Immature natural killer cell (primary cell): ENCODE data around the gene BRMS1L. TPM values are rescaled to one million over a fixed set of nuclear protein-coding genes. Genes with fewer than 3 reads are reported as not detected.
"Not testable (repeated sequence)": the region's sequence is repeated elsewhere in the genome, so short reads cannot be mapped to it uniquely, and the experiment has no call there.

Source experiments
- DNase-seq, 3 donors: peaks; one replicate each; pipeline ENCODE4 v3.0.0; 2022; ENCODE audit warnings: mixed read lengths in 1 of 3
- H3K27ac Mint-ChIP-seq, 6 donors: one replicate each; pipeline ENCODE4 v1.8.0; 2020; ENCODE audit warnings: mixed read lengths in 6 of 6, mild to moderate bottlenecking in 5 of 6, inconsistent platforms in 4 of 6, moderate library complexity in 3 of 6
- H3K27me3 Mint-ChIP-seq, 3 donors: one replicate each; pipeline ENCODE4 v1.8.0; 2020 to 2021; ENCODE audit warnings: low read depth in 3 of 3, mild to moderate bottlenecking in 3 of 3, mixed read lengths in 3 of 3, moderate library complexity in 3 of 3, inconsistent platforms in 1 of 3
- H3K36me3 Mint-ChIP-seq, 3 donors: one replicate each; pipeline ENCODE4 v1.8.0; 2020; ENCODE audit warnings: mixed read lengths in 3 of 3, inconsistent platforms in 2 of 3, mild to moderate bottlenecking in 2 of 3
- H3K4me1 Mint-ChIP-seq, 2 donors: one replicate each; pipeline ENCODE4 v1.8.0; 2020; ENCODE audit warnings: inconsistent platforms in 2 of 2, mild to moderate bottlenecking in 2 of 2, mixed read lengths in 2 of 2, moderate library complexity in 1 of 2
- H3K4me3 Mint-ChIP-seq, 5 donors: one replicate each; pipeline ENCODE4 v1.8.0; 2020; ENCODE audit warnings: mild to moderate bottlenecking in 5 of 5, mixed read lengths in 5 of 5, inconsistent platforms in 3 of 5, moderate library complexity in 3 of 5
- H3K9me3 Mint-ChIP-seq, 6 donors: one replicate each; pipeline ENCODE4 v1.8.0; 2020; ENCODE audit warnings: mild to moderate bottlenecking in 6 of 6, mixed read lengths in 6 of 6, inconsistent platforms in 4 of 6, moderate library complexity in 3 of 6
- polyA plus RNA-seq, 3 donors: library from polyadenylated mRNA; unstranded; fragments of 300-500 nt; fragmentation: Illumina TruSeq; gene quantifications; one replicate each; pipeline ENCODE4 v1.2.3, GENCODE V29; 2021

The BRMS1L gene
- polyA plus RNA-seq, 3 donors from 2014 or later = 1.4 to 2.7 (median 1.9) TPM

DNA sequence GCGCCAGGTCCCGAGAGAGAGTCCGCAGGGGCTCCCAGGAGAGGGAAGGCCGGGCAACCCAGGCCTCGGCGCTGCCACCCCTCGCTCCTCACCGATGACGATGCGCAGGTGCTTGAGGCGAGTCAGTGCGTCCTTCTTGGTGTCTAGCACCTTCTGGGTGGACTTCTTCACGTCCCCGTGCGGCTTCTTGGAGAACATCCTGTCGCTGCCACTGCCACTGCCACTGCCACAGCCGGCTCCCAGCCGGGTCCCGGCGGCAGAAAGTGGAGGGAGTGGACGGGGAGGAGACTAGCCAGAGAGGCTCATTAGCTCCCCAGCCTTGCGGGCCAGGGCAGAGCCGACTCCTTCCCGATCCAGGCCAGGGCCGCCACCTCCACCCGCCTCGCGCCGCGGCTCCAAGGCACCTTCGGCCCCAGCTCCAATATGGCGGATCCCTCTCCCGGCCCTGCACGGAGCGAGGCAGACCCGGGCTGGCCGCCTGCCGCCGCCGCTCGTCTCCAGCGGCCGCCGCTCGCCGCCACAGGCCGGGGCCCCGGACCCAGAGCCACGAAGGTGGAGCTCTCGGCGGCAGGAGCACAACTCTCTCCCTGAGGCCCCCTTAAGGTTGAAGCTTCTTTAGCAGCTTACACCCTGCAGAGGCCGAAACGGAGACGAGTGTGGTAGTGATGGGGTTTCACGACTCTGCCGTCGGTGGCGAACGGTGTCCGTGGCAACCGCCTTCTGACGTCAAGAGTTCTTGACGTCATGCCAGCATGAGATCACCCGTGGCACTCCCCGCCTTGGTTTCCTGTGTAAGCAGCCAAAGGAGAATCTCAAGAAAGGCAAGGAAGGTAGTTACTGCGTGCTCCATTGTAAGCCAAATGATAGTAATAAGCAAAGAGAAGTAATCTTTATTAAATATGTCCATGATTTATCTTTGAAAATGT, 17.2 kb upstream of the BRMS1L start, which contains the start of gene RALGAPA1:
Gene RALGAPA1 (minus strand): TSS at position 658 of the 926 bp plus-strand sequence. CDS start 460 bp downstream, at position 198.
- not testable (repeated sequence) for H3K9me3 Mint-ChIP-seq, H3K36me3 Mint-ChIP-seq
- peaks cover 10 to 23% (median 20%) of the 10 kb centered on the region in 3 donors for H3K27me3 Mint-ChIP-seq
- peak within 1 kb of the TSS; percentile 96 to 99 (median 96) for H3K4me3 Mint-ChIP-seq
- peak; percentile 97 for DNase-seq
- H3K27ac Mint-ChIP-seq = peak within 1 kb of the TSS; percentile 94 to 100 (median 98)
- H3K4me1 Mint-ChIP-seq = peaks cover 29 to 40% of the 10 kb centered on the region in 2 donors

DNA sequence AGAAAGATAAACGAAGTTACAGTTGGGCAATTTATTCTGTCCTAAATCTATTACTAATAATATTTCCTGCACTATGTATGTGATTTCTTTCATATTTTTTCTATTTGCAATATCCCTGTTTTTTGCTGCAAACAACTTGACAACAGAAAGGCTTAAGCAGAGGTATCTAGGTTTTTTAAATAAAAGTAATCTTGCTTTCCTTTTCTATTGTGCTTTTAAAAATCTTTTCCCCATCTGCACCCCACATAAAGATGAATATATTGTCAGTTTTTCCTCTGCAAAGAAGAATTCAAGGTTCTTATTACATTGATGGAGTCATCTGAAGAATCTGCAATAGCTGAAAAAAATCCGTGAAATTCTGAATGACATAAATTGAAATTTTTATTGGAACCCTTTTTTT, 16.5 kb upstream of the BRMS1L start:
- peak overlapping the region; percentile 74 to 99 (median 96) for H3K4me3 Mint-ChIP-seq
- H3K36me3 Mint-ChIP-seq = peaks cover 0 to 3% (median 0%) of the 10 kb centered on the region in 3 donors
- DNase-seq = no peak
- H3K27me3 Mint-ChIP-seq = peaks cover 10 to 23% (median 20%) of the 10 kb centered on the region in 3 donors
- peak overlapping the region; percentile 93 to 98 (median 96) for H3K27ac Mint-ChIP-seq
- H3K9me3 Mint-ChIP-seq = no peaks in the 10 kb centered on the region
- H3K4me1 Mint-ChIP-seq = peaks cover 29 to 40% of the 10 kb centered on the region in 2 donors

DNA sequence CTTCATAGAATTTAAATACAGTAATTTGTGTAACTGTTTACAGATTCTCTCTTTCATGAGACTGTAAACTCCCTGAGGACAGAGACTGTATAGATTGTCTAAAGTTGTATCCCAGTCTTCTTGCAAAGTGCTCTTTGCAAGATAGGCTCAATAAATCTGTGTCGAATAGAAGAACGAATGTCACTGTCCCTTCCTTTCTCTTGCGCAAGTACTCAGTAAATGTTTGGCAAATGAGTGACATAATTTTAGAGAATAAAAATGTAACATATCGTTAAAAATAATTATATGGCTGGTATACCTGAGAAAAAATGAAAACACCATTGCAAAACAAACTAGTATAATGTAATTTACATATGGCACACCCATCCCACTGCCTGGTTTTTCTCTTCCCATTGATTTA, 15.2 kb upstream of the BRMS1L start:
- H3K9me3 Mint-ChIP-seq = no peaks in the 10 kb centered on the region
- peaks cover 10 to 23% (median 20%) of the 10 kb centered on the region in 3 donors for H3K27me3 Mint-ChIP-seq
- peaks cover 28 to 40% of the 10 kb centered on the region in 2 donors for H3K4me1 Mint-ChIP-seq
- peak overlapping the region in 1 of 5 donors; percentile 11 for H3K4me3 Mint-ChIP-seq
- H3K36me3 Mint-ChIP-seq = no peaks in the 10 kb centered on the region
- no peak for DNase-seq
- peak overlapping the region in 5 of 6 donors; percentile 73 to 96 (median 92) for H3K27ac Mint-ChIP-seq

DNA sequence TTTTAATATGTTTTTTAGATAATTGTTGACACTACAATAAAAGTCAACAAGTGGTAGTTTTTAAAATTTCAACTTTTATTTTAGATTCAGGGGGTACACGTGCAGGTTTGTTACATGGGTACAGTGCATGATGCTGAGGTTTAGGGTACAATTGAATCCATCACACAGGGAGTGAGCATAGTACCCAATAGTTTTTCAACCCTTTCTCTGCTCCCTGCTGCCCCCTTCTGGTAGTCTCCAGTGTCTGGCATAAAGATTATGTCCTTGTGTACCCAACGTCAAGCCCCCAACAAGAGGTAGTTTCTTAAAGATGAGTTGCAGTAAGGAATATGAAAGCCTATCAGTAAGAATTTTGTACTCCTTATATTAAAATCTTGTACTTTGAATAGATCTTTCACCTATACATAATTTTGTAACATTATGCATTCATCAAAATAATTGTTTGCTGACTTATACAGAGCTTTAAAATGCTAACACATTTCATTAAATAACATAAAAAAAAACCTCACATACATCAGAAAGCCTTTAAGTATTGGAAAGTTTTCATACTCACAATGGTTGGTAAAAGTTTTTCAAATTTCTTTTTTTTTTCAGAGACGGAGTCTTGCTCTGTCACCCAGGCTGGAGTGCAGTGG, 11.7 kb upstream of the BRMS1L start:
- Mint-ChIP-seq H3K4me1 (peaks cover 4 to 7% of the 10 kb centered on the region in 2 donors), H3K27ac (peak overlapping the region in 4 of 6 donors; percentile 41 to 78 (median 70))

DNA sequence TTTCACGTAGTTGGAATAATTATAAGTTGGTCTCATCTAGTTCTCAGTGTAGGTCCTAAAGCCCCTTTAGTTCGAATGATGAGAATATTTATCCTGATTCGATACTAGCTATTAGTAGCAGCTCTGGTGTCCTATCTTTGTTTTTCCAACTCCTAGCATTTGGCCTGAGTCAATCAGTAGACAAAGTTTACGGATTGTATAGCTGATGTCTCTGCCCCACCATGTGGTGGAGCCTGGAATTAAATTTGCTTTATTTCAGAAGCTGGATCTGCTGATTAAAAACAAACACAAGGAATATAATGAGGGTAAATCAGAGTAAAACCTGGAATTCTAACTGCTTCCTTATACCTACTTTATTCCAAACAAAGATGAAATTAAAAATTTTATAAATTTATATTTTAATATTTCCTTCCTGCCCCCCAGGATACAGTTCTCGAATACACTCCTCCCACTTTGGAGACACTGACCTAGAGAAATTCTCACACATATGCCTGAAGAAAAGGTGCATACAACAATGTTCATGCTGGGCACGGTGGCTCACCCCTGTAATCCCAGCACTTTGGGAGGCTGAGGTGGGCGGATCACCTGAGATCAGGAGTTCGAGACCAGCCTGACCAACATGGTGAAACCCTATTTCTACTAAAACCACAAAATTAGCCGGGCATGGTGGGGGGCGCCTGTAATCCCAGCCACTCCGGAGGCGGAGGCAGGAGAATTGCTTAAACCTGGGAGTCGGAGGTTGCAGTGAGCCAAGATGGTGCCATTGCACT, 7.6 kb upstream of the BRMS1L start:
- peak; percentile 19 to 26 (median 22) for DNase-seq
- Mint-ChIP-seq H3K9me3 (no peaks in the 10 kb centered on the region), H3K36me3 (no peaks in the 10 kb centered on the region)

More for the DNA sequence above, 11.7 kb upstream of the BRMS1L start:
- peak; percentile 71 to 76 (median 72) for DNase-seq
- Mint-ChIP-seq H3K4me3 (no peak overlapping the region), H3K27me3 (peaks cover 2 to 5% (median 2%) of the 10 kb centered on the region in 3 donors), H3K36me3 (no peaks in the 10 kb centered on the region), H3K9me3 (no peaks in the 10 kb centered on the region)

DNA sequence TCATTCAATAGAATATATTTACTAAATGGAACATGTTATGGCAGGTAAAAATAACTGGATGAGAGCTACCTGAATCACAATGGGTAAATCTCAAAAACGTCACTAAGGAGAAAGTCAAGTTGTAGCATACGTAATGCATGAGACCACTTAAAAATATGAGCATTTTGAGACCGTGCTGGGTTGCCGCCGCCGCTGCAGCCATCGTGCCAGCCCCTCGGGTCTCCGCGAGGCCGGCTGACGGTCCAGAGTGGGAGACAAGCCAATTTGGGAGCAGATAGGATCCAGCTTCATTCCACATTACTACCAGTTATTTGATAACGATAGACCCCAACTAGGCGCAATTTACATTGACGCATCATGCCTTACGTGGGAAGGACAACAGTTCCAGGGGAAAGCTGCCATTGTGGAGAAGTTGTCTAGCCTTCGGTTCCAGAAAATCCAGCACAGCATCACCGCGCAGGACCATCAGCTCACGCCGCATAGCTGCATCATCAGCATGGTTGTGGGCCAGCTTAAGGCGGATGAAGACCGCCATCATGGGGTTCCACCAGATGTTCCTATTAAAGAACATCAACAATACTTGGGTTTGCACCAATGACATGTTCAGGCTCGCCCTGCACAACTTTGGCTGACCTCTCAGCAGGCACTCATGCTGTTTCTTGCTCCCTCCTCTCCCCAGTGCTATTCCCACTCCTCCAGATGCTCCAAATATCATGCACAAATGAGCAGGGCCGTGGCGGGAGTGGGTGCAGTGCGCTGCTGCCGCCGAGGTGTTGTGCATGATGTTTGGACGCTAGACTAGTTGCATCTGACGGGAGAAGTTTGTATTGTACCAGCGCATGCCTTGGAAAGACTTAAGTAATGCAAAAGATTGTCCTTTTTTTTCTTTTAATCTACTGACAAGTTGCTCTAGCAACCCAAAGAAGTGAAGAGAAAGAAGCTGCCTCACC, 6.3 kb upstream of the BRMS1L start:
- no peaks in the 10 kb centered on the region for H3K4me1 Mint-ChIP-seq
- H3K4me3 Mint-ChIP-seq = no peak overlapping the region
- H3K27me3 Mint-ChIP-seq = peaks cover 0 to 2% (median 2%) of the 10 kb centered on the region in 3 donors
- H3K36me3 Mint-ChIP-seq = no peaks in the 10 kb centered on the region
- DNase-seq = no peak
- H3K27ac Mint-ChIP-seq = no peak overlapping the region
- H3K9me3 Mint-ChIP-seq = no peaks in the 10 kb centered on the region

More for the DNA sequence above, 7.6 kb upstream of the BRMS1L start:
- Mint-ChIP-seq H3K4me1 (no peaks in the 10 kb centered on the region), H3K27ac (peak overlapping the region in 2 of 6 donors; percentile 49 to 62), H3K4me3 (no peak overlapping the region), H3K27me3 (peaks cover 2 to 3% (median 2%) of the 10 kb centered on the region in 3 donors)

DNA sequence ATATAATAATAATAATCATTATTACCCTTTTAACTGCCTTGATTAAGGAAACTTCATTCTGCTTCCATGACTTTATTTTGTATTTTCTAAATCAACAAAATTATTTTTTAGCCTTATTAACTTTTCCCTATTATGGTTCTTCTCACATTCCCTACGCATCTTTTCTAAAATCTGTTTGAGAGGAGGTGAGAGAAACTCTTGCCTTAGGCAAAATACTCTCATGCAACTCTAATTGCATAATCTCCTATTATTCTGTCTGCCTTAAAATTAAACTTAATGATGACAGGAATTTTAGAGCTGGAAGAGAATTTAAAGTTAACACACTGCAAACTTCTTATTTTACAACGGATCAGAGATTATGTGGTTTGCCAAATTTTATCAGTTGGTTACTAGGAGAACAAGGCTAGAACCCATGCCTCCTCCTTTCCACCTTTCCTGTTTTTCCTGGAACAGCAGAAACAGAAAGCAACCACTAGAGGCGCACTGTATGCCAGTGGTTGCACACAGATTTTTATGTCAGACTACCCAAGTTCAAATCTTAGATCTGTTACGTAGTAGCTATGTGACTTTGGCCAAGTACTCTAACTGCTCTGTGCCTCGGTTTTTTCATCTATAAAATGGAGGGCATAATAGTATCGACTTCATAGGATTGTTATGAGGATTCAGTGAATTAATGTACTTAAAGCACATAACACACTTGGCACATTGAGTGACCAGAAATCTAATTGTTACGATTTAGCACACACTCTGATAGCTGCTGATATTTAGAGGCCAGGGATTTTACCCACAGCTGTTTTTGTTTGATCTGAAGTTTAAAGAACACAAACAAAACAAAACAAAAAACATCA, 4.3 kb upstream of the BRMS1L start:
- Mint-ChIP-seq H3K27ac (peak overlapping the region in 2 of 6 donors; percentile 17 to 57), H3K36me3 (no peaks in the 10 kb centered on the region), H3K4me1 (peaks cover 8 to 12% of the 10 kb centered on the region in 2 donors), H3K27me3 (peaks cover 3 to 7% (median 4%) of the 10 kb centered on the region in 3 donors), H3K9me3 (no peaks in the 10 kb centered on the region), H3K4me3 (no peak overlapping the region)
- peak in 1 of 3 donors; percentile 23 for DNase-seq

DNA sequence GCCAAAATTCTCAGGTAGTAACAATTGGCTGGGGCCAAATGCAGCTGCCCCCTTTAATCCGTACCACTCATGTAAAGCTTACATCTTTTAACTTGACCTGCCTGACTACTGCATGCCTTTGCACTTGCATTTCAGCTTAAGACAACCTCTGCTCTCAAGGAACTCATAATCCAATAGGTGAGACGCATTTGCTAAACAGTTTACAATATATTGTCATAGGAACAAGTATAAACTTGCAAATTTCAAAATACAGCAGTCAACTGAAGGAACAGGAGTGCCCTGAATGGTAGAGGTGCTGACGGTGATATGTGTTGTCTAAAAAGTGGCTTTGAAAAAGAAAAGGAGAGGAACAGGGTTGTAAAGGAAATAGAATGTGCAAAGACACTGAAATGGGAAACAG, 3.6 kb upstream of the BRMS1L start:
- Mint-ChIP-seq H3K36me3 (no peaks in the 10 kb centered on the region), H3K4me1 (peaks cover 15 to 19% of the 10 kb centered on the region in 2 donors), H3K27ac (peak overlapping the region in 1 of 6 donors; percentile 4), H3K9me3 (no peaks in the 10 kb centered on the region), H3K27me3 (peaks cover 4 to 7% (median 6%) of the 10 kb centered on the region in 3 donors), H3K4me3 (no peak overlapping the region)
- no peak for DNase-seq

DNA sequence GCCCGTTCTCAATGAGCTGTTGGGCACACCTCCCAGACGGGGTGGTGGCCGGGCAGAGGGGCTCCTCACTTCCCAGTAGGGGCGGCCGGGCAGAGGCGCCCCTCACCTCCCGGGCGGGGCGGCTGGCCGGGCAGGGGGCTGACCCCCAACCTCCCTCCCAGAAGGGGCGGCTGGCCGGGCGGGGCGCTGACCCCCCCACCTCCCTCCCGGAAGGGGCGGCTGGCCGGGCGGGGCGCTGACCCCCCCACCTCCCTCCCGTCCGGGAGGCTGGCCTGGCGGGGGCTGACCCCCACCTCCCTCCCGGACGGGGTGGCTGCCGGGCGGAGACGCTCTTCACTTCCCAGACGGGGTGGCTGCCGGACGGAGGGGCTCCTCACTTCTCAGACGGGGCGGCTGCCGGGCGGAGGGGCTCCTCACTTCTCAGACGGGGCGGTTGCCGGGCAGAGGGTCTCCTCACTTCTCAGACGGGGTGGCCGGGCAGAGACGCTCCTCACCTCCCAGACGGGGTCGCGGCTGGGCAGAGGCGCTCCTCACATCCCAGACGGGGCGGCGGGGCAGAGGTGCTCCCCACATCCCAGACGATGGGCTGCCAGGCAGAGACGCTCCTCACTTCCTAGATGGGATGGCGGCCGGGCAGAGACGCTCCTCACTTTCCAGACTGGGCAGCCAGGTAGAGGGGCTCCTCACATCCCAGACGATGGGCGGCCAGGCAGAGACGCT, 1.5 kb upstream of the BRMS1L start:
- H3K9me3 Mint-ChIP-seq = not testable (repeated sequence)

DNA sequence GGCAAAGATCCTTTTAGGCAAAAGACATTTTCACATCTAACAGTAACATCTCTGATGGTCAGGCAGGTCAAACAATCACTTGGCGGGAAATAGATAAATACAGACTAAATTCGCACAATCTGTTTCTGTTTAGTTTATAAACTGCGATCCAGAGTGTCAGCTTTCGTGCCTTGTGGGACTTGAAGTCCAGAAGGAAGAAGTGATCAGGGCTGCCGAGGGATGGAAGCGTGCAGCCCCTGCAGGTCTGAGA, 245 bp upstream of the BRMS1L start:
- H3K4me1 Mint-ChIP-seq = peaks cover 19 to 20% of the 10 kb centered on the region in 2 donors
- no peaks in the 10 kb centered on the region for H3K36me3 Mint-ChIP-seq
- H3K27me3 Mint-ChIP-seq = peaks cover 4 to 8% (median 7%) of the 10 kb centered on the region in 3 donors
- H3K9me3 Mint-ChIP-seq = no peaks in the 10 kb centered on the region
- H3K27ac Mint-ChIP-seq = peak overlapping the region; percentile 76 to 96 (median 82)
- peak overlapping the region; percentile 82 to 94 (median 90) for H3K4me3 Mint-ChIP-seq
- DNase-seq = no peak

More for the DNA sequence above, 1.5 kb upstream of the BRMS1L start:
- H3K4me3 Mint-ChIP-seq, H3K36me3 Mint-ChIP-seq, H3K27me3 Mint-ChIP-seq, DNase-seq, H3K27ac Mint-ChIP-seq: not testable (repeated sequence)
- H3K4me1 Mint-ChIP-seq = peaks cover 19 to 20% of the 10 kb centered on the region in 2 donors

DNA sequence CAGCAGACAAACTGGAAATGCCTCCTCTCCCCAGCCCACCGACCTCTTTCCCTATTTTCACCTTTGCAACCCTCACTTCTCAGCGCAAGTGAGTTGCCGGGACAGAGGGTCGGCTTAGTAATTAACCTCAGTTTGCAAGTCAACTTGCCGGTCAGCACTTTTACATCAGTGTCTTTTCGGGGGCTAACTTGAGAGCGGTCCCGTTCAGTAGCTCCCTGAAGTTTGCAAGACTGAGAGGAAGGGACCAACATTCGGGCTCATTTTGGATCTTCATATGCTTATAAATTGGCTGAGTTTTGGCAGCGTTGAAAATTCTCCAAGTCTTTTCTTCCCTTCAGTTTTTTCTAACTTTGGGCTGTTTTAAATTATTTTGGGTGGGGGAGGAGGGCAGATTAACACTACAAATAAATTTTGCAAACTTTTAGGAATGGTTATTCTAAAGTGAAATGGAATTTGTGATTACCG, 846 bp downstream of the BRMS1L start:
- Mint-ChIP-seq H3K36me3 (peaks cover 0 to 4% (median 4%) of the 10 kb centered on the region in 3 donors), H3K27me3 (peaks cover 4 to 8% (median 5%) of the 10 kb centered on the region in 3 donors), H3K27ac (peak overlapping the region; percentile 59 to 91 (median 82)), H3K4me3 (peak overlapping the region; percentile 82 to 94 (median 90)), H3K4me1 (peaks cover 19 to 20% of the 10 kb centered on the region in 2 donors), H3K9me3 (no peaks in the 10 kb centered on the region)
- no peak for DNase-seq
